ENCODE results near the gene GSK3B.

Gene GSK3B

DNA sequence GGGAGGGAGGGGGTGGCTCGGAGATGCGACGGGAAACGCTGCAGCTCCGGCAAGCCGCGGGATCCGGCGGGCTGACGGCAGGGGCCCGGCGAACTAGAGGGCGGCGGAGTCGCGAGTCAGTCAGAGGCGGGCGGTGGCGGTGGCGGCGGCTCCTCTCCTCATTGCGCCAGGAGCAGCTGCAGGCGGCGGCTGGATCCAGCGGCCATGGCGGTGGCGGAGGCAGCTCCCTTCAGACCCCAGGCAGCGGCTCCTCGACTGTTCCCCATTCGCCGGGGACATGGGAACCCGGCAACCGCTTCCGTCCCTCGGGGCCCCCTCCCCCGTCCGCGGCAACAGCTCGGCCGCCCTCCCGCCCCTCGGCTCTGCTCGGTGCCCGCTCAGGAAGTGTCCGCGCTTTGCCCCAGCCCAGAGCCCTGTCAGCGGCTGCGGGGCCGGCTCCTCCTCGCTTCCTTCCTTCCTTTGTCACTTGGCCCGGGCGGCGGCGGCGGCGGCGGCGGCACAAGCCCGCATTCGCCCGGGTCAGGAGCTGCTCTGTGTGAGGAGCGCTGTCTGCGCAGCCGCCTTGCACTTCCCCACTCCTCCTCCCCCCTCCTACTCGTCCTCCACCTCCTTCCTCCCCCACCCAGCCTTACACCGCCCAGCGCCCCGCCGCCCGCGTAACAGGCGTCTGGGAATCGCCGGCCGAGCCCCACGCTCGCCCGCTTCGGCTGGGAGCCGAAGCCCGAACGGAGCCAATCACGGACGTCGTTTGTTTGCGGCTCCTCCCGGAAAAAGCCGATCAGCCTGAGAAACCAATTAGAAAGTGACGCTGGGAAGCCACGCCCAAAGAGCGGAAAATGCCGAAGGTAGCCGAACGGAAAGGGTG is at the start of gene GSK3B:
Gene GSK3B, minus strand, starts transcription at position 537 of the 865 bp plus-strand sequence. CDS start 1,013 bp downstream, outside the sequence.
- peak; percentile 97 for DNase-seq (ENCODE audit: low read depth)

DNA sequence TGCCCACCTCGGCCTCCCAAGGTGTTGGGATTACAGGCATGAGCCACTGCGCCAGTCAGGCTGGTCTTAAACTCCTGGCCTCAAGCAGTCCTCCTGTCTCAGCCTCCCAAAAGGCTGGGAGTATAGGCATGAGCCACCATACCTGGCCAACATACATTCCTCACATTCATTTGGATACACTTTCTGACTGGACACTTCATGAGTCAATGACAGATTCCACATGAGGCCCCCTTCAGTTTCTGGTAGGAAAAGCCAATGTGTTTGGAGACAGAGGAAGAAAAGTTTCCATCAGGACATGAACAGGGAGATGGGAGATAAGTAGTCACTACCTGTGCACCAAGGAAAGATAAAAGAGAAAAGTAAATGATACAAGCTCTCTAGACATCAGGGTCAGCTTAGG is 49.4 kb upstream of the GSK3B start:
- DNase-seq (ENCODE audit: low read depth): no peak

DNA sequence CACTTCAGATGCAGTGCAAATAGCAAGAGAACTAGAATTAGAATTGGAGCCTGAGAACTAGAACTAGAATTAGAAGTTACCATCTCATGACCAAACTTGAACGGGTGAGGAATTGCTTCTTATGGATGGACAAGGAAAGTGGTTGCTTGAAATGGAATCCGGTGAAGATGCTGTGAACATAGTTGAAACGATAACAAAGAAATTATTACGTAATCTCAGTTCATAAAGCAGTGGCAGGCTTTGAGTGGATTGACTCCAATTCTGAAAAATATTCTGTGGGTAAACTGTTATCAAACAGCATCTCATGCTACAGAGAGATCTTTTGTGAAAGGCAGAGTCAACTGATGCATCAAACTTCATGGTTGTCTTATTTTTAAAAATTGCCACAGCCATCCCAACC is 48.0 kb upstream of the GSK3B start:
- DNase-seq (ENCODE audit: low read depth): no peak

DNA sequence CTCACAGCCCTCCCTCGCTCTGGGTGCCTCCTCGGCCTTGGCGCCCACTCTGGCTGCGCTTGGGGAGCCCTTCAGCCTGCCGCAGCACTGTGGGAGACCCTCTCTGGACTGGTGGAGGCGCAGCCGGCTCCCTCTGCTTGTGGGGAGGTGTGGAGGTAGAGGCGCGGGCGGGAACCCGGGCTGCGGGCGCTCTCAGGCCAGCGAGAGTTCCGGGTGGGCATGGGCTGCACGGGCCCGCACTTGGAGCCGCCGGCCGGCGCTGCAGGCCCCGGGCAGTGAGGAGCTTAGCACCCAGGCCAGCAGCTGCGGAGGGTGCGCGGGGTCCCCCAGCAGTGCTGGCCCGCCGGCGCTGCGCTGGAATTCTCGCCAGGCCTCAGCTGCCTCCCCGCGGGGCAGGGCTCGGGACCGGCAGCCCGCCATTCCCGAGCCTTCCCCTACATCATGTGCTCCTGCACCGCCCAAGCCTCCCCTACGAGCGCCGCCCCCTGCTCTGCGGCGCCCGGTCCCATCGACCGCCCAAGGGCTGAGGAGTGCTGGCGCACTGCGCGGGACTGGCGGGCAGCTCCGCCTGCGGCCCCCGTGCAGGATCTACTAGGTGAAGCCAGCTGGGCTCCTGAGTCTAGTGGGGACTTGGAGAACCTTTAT is 46.0 kb upstream of the GSK3B start:
- DNase-seq (ENCODE audit: low read depth): no peak

DNA sequence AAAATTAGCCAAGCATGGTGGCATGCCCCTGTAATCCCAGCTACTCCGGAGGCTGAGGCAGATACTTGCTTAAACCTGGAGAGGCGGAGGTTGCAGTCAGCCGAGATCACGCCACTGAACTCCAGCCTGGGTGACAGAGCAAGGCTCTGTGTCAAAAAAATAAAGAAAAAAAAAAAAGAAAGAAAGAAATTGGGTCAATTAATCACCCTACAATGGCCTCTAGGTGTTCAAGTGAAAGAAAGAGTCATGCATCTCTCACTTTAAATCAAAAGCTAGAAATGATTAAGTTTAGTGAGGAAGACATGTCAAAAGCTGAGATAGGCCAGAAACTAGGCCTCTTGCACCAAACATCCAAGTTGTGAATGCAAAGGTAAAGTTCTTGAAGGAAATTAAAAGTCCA is 44.9 kb upstream of the GSK3B start:
- no peak for DNase-seq (ENCODE audit: low read depth)

DNA sequence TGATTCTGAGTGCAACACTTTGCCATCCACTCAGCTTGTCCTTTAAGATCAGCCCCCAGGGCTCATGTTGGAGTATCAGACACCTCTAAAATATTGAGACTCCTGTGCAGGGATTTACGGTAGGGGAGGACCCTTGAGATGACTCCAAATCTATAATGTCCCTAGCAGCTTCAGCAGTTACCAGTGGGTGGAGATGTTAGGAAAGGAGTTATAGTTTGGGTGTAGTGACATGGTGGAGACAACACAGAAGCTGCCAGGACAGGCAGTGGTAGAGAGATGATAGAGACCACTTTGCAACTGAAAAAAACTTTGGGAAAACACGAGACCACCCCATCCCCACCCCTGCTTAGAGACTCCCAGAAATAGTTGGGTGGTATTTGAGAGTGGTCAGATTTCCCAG is 43.3 kb upstream of the GSK3B start:
- DNase-seq (ENCODE audit: low read depth): no peak

DNA sequence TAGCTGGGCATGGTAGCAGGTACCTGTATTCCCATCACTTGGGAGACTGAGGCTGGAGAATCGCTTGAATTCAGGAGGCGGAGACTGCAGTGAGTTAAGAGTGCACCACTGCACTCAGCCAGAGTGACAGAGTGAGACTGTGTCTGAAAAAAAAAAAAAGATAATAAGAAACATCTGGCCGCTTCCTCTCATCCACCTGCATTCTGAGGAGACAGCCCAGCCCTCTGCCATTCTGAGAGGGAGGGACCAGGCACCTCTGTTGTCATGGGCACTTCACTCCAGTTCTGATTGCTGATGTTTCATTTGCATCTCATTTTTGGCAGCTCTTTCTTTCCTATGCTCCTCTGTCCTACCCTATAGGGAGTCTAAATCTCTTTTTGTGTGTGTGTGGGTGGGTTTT is 36.4 kb upstream of the GSK3B start:
- no peak for DNase-seq (ENCODE audit: low read depth)

DNA sequence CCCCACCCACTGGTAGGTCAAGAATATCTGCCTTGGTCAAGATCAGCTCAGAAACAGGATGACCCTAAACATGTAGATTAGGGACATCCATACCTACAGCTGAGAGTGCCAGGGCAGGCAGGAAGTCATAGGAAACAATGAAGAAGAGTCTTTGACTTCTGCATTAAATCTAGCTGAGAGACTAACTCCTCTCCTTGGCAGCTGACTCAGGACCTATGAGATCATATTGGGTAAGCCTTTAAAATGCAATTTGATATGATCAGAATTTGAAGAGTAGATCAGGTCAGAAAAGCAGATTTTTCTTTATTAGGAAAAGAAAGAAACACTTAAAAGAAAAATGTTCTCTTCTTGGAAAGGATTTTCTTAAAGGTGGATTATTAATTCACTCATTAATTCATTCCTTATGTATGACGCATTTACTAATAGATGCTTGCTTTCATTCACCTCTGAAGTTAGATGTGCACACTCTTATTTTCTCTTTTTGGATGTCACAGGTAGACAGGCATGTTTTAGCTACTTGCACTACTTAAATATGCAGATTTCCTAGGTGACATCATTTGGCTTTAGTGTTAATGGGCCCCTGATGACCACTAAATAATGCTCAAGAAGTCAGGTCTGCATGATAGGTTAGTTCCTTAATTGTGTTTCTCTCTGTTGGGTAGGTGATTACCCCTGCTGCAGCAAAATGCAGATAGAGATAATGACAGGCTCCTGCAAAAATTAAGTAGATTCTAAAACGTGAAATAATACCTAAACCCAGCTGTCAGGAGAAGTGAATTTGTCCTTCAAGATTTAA is 35.7 kb upstream of the GSK3B start:
- DNase-seq (ENCODE audit: low read depth): no peak

DNA sequence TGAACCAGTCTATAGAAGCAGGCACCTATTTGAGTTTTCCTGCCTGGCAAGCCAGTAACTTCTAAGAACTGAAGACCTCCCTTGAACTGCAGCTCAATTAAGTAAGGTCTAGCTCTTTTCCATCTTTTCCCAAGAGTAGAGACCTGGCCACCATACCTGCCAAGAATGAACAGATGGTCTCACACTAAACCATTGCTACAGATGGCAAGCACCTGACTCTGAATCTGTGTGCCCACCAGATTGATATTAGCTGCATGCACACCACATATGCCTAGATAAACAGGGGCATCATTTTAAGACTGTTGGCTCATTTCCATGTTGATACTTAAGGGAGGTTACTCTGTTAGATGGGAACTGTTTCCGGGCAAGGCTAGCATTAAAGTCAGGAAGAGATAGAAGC is 34.8 kb upstream of the GSK3B start:
- no peak for DNase-seq (ENCODE audit: low read depth)

DNA sequence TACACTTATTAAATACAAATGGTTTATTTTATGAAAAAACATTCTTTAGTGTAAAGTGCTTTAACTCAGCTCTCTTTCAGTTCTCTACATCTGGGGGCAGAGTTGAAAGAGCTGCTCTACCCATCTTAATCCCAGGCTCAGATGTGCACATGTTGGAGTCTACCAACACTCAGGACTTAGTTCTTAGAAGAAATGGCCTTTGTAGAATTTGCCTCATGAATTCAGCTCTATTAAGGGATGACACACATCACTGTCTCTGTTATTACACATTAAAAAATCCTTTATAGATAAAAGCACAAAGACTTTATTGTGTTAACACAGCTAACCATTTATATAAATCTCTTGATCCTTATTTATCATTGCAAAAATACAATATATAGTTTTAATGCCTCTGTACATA is 31.7 kb upstream of the GSK3B start:
- DNase-seq (ENCODE audit: low read depth): no peak

DNA sequence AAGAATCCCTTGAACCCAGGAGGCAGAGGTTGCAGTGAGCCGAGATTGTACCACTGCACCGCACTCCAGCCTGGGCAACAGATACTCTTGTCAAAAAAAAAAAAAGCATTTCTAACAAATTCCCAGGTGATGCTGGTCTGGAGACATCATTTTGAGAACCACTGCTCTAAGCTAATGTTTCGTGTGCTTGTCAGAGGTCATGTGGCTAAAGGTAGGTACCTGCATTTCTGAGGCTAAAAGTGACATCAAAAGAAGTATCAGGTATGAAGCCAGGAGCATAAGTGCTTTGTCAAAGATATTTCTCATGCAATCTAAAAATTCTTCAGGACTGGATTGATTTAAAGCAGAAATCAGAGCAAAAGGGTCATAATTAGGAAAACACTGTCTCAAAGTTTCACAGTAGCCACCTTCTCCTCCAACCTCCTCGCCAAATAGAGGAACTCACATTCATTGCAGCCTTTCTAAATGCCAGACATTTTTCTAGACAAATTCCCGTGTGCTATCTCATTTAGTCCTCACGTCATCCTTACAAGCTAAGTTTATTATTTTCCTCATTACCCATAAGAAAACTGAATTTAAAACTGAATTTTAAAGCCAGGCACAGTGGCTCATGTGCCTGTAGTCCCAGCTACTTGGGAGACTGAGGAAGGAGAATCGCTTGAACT is 25.7 kb upstream of the GSK3B start:
- no peak for DNase-seq (ENCODE audit: low read depth)

DNA sequence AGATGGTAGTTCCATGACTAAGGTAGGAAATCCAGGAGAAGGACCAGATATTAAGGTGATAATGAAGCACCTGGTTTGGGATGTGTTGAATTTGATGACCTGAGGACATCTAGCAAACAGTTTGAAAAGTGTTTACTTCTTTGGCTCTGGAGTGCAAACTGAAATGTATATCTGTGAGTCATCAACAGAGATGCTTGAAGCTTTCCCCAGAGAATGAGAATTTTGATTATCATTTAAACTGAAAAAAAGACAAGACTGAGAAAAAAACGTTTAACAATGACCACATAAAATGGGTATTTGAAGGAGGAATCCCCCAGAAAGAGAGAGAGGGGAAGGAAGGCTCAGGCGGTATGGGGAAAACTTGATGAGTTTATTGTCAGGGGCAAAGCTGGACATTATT is 20.7 kb upstream of the GSK3B start:
- no peak for DNase-seq (ENCODE audit: low read depth)

DNA sequence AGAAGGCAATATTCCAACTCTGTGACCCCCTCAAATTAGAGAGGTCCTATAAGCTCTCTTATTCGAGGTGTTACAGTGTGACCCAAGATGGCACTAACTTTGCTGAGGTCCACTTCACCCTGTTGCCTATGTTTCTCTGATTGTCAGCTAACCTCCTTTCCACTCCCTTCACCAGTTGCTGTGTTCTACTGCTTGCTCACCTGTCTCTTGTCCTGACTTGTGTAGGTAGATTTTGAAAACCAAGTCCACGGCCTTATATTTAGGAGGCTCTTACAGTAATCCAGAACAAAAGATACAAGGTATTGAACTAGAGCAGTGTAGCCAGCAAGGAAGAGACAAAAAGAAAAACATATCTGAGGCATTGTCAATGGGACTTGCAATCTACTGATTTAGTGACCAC is 20.1 kb upstream of the GSK3B start:
- no peak for DNase-seq (ENCODE audit: low read depth)

DNA sequence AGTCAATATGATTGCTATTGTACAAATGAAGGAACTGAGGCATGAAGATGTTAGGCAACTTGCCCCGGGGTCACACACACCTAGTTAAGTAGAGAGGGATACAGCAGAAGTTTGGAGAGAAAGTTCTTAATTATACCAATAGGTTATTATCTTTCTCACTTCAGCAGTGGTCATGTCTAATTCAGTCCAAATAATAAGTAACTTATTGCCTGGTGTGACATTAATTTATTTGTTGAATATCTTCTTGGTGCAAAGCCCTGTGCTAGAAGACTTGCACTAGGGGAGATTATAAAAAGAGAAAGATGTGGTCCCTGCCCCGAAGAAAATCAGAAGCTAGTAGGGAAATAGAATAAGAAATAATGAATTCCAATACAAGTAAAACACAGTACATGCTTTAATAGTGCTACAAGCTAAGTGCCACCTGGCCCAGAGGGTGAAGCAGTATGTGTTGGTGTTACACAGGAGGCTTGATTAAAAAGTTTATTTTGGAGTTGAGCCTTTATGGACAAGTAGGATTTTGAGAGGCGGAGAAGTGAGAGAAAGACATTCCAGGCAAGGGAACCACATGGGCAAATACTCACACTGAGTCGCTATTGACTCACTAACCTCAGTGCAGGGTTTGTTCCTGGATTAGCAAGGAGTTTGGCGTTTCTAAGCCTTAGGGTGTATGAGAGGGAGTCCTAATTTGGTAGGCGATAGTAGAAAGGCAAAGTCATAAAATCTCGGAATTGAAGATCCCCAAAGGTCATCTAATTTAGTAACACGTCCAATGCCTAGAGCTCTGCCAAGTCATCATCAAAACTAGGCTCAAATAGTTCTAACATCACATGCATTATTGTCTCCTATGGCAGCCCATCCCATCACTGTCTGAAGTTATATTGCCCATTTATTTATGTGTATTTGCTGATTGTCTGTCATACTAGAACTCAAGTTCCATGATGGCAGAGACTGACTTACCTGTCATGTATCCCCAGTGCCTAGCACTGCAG is 19.2 kb upstream of the GSK3B start:
- DNase-seq (ENCODE audit: low read depth): no peak

DNA sequence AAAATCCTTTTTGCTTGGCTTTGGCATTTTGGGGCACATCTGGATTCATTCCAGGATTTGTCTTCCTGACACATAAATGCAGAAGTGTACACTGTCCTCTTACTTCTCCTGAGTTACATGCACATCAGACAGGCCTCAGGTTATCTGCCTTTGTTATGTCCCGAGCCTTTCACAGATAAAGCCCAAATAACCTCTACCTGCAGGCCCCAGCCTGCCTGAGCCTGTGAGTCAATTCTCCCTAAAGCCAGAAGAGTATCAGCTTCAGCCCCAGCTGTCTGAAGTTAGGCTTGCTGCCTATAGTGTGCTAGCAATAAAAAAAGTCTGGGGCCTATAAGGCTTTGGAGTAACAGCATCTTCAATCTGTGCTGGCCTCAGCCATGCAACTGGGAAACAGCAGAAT is 17.7 kb upstream of the GSK3B start:
- no peak for DNase-seq (ENCODE audit: low read depth)

DNA sequence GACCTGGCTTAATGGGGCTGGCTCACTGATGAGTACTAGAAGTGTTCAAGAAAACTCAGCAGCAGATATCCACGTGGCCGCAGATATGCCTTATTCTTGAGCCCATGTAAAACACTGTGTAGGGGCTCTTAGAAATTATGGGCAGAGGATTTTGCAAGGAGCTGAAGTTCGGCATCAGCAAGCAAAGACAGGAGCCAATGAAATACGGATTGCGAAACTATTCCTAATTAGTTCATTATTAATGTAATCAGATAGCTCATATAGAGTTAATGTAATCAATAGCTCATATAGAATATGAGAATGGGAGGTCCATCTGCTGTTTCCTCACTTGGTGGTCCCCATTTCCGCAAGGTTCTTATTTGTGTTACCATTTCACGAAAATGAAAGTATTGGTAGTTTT is 9.0 kb upstream of the GSK3B start:
- no peak for DNase-seq (ENCODE audit: low read depth)

DNA sequence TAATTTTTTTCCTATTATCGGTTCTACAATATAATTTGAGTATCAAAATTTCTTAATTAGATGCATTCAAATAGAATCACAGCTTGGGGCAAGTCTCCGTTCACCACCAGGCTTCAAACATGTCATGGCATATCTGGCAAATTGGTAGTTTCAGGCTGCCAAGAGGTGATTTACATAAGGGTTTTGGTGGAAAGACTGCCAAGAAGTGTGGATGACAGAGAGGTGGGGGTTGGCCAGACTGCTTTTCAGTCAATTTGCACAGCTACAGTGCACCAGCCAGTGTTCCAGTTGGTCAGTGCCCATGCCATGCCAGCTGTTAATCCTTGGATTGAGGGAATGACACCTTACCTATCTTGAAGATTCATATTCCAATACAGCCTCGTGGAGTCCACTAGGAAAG is 8.4 kb upstream of the GSK3B start:
- no peak for DNase-seq (ENCODE audit: low read depth)

DNA sequence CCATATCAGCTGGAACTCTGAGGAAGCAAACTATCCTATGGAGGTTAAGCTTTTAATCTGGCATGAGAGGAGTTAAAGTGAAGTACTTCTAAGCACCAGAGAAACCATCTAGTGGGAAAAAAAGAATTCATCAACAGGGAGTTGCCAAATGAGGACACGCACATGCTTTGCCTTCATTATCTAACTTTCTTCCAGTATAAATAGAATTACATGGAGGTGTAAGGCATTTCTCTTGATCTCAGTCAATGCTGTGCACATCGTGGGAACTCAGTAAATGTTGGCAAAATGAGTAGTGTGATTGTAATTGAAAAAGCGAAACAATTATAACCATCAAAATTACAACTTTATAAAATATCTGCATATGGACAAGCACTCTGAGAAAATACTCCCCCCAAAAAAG is 8.0 kb upstream of the GSK3B start:
- no peak for DNase-seq (ENCODE audit: low read depth)

DNA sequence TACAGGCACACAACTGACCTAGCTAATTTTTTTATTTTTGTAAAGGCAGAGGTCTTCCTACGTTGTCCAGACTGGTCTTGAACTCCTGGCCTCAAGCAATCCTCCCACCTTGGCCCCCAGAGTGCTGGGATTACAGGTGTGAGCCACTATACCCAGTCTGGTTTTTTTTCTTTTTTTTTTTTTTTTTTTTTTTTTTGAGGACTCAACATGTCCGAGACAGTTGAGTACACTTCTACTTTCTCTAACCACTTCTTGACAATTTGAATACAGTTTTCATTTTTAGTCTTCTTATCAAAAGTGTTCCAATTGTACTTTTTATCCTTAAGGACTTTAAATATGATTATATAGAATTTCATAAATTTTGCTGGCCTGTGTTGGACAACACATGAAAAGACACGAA is 7.4 kb upstream of the GSK3B start:
- DNase-seq (ENCODE audit: low read depth): no peak

DNA sequence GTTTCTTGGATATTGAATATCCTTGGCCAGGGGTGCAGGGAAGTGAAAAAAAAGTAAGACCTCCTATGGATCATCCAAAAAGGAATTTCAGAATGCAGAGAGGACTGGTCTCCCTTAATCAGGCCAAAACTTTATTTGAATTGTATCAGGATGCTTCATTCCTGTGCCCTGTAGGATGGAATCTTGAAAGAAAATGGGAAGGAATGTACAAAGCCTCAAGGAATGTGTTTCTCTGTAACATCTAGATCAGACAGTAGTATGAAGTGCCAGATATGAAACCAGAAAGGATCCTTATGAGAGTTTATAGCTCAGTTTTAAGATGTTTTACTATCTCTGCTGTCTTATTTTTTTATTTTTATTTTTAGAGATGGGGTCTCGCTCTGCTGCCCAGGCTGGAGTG is 6.5 kb upstream of the GSK3B start:
- DNase-seq (ENCODE audit: low read depth): no peak

DNA sequence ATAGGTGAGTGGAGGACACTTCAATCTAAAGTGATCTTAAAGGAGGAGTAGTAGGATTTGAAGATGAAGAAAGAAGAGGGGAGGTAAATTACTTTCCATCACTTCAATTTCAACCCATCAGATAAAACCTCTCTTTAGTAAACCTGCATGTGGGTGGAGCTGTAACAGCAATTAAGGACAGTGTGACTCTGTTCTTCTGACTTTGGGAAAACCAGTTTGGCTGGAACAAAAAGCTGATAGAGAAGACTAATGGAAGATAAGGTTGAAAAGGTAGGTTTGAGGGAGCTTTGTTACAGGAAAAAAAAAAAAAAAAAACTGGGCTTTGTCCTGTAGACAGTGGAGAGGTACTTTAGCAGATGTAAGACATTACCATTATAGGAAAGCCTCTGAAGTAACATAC is 4.5 kb upstream of the GSK3B start:
- DNase-seq (ENCODE audit: low read depth): no peak
